Amygdala (tissue), 56 donors: ENCODE data around the gene CEBPE.

Source experiments
- DNase-seq, 56 donors: peaks; one replicate each; lab custom pipeline; 2025; lab: John Stamatoyannopoulos, UW

Gene CEBPE

DNA sequence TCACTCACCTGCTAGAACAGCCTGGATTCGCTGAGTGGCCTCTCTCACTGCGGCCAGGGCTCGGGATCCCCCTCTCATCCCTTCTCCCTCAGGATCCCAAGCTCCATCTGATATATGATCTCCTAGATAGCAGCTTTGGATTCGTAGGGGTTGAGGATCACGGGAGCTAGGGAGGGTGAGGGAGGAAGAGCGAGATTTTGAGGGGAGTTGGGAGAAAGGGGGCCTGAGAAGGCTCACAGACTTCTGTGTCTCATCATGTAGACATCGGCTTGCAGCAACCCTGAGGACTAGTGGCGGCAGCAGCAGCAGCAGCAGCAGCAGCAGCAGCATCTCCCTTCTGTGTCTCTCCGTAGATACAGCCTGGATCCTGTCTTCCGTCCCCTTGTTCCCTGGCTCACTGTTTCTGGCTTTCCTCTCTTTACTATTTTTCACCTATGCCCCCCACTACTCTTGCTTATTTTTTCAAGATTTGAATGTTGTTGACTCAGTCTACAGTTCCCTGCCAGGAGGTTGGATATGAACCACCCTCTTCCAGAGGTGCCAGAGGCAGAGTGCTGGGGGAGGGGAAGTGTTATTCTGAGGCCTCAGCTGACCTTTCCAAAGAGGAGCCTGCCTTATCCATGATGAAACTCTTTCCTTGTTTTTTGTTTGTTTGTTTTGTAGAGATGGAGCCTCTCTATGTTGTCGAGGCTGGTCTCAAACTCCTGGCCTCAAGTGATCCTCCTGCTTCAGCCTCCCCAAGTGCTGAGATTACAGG lies 14.3 kb downstream of the CEBPE start, which contains the start of gene CIROP:
Gene CIROP (minus strand): TSS at position 399 of the 757 bp plus-strand sequence. CDS start 69 bp downstream, at position 330.
- no peak for DNase-seq

DNA sequence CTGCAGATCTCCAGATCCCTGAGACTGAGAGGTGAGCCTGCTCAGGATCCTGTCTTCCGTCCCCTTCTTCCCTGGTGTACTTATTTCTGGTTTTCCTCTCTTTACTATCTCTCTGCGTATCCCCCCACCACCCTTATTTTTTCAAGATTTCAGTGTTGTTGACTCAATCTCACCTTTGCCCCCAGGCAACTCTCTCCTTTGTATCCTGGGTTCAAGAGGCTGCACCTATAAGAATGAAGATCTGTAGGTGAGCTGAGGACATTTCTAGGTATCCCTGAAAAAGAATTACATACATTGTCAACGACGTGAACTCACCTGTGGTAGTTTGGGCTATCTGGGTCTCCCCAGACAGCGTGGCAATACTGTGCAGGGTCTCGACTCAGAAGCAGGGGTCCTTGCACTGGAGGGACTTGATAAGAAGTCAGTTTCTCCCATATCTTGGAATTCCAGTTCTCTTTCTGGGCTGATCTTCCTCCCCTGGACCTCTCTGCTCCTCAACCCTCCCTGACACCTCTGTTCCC lies 14.9 kb downstream of the CEBPE start:
- no peak for DNase-seq

DNA sequence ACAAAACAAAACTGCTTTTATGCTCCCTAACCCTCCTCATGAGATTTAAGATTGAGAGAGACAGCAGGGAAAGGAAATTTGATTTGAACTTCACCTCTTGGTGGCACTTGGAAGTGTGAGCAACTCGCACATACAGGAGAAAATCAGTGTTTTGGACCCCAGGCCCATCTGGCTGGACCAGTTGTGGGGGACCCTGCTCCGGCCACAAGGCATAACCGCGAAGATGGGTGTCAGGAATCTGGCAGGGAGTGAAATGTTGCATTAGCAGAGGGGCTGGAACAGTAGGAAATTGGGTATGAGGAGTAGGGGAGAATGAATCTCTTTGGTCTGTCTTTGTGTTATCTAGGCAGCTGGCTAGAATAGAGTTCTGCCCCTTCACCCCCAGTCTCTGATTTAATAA lies 15.5 kb downstream of the CEBPE start:
- no peak for DNase-seq

DNA sequence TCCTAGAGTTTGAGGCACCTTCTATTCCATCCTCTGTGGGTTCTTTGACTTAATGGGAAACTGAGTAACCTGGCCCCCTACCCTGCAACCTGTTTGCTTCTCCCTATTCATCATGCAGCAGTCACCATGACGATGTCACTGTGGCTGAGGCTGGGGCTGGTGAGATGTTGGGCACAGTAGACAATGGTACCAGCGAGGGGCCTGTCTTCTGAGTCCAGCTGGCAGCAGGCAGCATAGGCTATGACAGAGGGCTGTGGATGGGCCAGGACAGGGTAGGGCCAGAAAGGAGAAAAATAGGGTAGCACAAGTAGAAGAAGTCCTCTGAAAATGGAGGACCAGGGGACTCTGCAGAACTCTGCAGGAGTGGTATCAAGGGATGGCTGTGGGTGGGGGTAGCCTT lies 16.3 kb downstream of the CEBPE start:
- peak in 12 of 56 donors; percentile 9 to 61 (median 34) for DNase-seq

DNA sequence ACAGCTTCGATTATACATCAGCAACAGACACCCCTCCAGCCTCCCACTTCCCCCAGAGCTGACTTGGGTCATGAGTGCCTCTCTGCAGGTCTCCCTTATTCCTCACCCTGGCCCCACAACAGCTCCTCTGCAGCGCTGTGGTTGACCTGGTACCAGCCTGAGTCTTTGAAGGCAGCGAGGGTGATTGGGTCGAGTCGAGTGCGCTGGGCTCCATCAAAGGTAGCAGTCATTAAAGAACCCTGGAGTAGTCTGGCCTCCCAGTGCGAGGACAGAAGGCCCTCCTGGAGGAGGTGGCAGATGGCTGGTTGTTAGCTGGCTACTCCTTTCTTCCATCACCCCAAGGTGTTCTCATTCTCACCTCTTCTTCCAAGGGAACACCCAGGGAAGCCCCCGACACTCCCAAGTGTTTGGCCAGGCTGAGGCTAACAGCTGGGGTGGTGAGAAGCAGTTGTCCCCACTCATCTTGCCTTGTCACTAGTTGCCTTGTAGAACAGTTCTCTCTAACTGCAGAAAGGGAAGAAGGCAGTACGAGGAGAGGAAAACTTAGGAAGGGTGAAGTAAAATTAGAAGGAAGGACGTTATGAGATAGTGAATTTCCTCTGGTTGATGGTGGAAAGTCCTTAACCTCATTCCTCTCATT lies 16.9 kb downstream of the CEBPE start:
- DNase-seq, result no peak

DNA sequence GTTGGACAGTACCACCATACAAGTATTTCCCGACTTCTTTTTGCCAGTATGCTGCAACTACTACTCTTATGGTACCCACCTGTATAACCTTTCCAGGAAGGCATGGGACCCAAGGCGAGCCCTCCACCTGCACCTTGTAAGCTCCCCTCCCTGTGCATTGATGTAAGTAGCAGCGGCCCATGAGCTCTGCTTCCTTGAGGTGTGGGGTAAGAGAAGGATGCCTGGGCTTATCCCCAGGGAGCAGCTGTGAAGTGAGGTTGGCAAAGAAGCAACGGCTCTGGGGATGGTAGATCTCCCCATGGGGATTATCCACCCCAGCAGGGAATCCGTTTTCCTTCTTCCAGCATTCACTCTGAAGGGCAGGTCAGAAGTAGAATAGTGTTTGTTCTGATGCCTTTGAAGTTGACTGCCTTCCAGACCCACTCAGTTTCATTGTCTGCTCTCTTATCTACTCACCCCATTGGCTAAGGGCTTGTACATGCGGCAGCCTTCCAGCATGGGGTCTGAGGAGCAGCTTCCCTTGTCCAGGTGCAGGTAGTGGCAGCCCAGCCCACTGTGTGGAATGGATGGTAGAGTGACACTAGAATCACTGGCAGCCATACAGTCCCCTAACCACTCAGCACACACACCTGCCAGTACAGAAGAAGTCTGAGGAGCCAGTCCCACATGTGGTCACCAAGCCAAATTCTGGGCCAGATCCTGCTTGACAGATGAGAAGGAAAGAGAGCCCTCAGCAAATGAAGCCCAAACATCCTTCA lies 17.7 kb downstream of the CEBPE start:
- no peak for DNase-seq

DNA sequence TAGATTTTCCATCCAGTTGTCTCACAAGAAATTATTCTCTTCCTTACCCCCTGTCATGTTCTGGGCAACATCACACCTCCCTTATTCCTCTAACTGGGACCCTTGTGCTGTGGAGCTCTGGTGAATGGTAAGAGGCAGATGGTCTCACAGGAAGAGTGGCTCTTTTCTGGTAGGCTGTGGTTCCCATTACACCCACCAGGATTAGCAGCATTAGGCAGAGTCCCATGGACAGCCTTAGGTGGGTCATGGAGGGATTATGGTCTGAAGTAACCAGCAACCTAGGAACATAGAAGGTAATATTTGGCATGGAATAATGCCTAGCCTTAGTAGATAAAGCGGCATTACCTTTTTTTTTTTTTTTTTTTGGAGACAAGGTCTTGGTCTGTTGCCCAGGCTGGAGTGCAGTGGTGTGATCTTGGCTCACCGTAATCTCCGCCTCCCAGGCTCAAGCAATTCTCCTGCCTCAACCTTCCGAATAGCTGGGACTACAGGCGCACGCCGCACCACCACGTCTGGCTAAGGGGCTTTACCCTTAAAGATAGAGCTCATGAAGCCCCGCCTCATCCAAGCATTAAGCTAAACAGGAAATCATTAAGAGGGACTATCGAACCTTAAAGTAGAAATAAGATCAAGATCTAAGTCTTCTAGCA lies 19.7 kb downstream of the CEBPE start:
- DNase-seq, result no peak

DNA sequence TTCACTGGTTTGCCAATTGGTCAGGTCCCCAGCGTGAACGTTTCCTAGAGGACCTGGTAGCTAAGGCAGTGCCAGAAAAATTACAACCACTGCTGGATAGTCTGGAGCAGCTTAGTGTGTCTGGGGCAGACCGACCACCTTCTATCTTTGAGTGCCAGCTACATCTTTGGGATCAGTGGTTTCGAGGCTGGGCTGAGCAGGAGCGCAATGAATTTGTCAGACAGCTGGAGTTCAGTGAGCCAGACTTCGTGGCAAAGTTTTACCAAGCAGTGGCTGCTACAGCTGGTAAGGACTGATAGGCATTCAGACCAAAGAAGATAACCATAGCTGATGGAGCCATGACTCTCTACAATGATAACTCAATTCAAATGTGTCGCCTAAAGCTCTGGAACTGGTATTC lies 21.3 kb downstream of the CEBPE start:
- no peak for DNase-seq

DNA sequence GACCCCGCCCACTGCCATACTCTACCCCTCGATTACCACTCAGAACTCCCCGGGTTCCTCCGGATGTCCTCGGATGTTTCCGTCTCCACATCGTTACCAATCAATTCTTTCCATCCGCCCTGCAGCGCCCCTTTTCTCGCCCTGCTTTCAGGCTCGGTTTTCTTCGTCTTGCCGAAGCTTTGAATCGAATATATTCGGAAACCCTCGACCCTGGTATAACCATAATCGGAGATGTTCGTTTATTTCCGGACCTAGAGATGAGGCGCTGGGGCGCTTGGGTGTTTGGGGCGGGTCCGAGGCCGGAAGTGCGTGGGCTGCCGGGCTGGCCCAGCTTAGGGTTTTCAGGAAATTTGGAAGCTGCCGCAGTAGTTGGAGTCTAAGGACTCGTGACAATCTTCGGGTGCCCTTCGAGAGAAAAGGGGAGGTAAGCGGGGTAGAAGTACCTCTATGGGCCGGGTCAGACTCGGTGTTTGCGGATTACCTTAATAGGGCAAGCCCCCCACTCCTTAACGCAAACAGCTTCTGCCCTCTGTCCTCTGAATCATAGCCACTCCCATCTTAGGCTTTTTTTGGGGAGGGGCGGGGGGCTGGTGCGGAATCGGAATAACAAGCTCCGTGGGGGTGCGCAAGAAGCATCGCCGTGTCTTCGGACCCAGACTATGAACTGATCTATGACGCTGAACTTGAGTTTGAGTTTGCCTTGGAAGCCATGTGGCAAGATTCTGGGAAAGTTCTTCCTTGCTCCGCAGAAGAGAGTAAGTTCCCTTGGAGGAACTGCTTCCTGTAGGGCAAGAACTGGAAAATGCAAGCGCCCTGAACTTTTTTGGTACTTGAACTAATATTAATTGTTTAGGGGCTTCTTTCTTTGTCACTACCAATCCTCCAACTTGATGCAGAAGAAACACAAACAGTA lies 23.6 kb downstream of the CEBPE start, which contains the start of gene C14orf119:
Gene C14orf119 (plus strand): TSS at position 310 of the 913 bp plus-strand sequence. CDS start 2,154 bp downstream, outside the sequence.
- no peak for DNase-seq

GRCh38 chr14:23094666-23095195 lies 24.3 kb downstream of the CEBPE start, which contains the start of gene ACIN1:
ACIN1 (minus strand) TSS chr14:23095136; CDS start chr14:23095112, 24 bp downstream.
- DNase-seq, result no peak

DNA sequence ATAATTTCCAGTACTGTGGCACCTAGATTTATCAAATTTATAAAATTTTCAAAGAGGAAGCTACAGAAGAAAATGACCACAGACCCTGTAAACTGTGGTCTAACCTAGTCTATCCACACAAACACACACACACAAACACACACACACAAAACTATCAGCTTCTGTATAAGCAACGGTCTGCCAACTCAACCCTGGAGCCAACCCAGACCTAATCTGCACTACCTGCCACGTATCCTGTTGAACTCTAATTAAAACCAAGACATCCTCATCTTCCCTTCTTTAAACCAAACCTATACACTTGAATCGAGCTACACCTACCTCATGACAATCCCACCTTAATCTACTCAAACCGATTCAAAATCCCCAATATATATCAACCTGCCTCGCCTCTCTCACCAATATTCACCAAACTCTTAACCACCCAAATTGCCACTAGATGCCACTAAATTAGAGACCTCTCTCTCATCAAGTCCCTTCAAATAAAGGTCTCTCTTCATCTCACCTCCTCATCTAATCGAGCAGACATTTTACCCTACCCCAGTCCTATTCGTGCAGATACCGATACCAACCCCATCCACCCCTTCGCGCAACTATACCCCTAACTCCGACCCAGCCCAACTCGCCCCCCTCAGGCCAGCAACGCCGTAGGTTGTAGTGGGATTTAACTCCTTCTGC lies 24.9 kb downstream of the CEBPE start:
- no peak for DNase-seq

GRCh38 chr14:23093526-23093925 lies 25.5 kb downstream of the CEBPE start:
- no peak for DNase-seq

DNA sequence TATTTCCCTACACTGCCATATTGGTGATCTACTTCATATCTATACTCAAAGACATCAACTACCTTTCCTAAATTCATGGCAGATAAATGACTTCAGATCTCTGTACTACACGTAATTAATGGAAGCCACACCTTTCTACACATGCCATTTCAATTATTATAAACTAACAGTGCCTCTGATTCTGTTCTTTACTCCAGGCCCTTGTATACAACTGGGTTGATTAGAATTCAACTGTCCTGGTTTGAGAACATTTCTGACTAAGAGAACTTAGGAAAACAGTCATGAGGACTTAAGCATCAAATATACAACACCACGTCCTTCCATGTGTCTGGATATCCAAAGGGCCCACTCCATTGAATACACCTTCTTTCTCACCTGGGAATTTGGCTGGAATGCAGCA lies 26.0 kb downstream of the CEBPE start:
- DNase-seq, result no peak

- no peak for DNase-seq
Measured at GRCh38 chr14:23091294-23092225, 27.5 kb downstream of the CEBPE start.

DNA sequence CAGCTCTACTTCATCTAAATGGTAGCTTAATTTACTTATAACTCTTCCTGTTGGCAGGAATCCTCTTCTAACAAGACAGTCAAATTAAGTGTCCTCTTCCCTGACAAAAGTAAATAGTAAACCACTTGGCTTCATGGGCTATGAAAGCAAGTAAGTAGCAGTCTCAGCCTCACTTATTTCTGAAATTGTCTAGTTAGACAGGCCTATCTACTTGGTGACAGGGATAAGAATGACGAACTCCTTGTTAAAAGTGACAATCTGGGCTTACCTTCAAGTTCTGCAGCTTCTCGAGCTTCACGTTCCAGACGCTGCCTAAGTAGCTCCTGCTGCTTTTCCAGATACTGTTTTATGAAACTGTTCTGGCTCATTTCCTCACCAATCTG lies 28.8 kb downstream of the CEBPE start:
- DNase-seq, result no peak

GRCh38 chr14:23089498-23090253 lies 29.4 kb downstream of the CEBPE start:
- DNase-seq, result no peak

DNA sequence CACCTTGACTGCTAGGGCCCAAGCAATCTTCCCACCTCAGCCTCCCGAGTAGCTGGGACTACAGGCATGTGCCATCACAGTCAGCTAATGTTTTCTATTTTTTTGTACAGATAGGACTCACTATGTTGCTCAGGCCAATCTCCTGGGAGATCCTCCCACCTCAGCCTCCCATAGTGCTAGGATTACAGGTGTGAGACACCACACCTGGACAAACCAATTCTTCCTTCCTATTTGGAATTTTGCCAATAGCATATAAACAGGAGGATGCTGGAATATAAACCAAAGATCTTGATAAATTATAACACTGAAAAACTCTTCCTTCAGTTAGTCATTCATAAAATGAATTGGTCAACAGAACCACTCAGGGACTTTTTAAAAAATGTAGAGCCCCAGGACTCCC lies 32.5 kb downstream of the CEBPE start:
- DNase-seq, result no peak
